Natural killer cell (primary cell): ENCODE measurements around the gene ATP6V1E1. TPM values are rescaled to one million over a fixed set of nuclear protein-coding genes. Genes with fewer than 3 reads are reported as not detected.
A peak's percentile ranks its signal among the peaks of the same experiment; 100 is the strongest.
"Not testable (repeated sequence)": the region's sequence is repeated elsewhere in the genome, so short reads cannot be mapped to it uniquely, and the experiment has no call there.

Source experiments
- ATAC-seq, 3 donors: fragments of 150-1000 bp in 2 of 3; fragments of 200-7000 bp in 1 of 3; cut with Tn5 transposase; 1 replicate in 1 of 3; 2 replicates in 2 of 3; pipeline ENCODE4 v1.10.0; 2021; ENCODE audit warnings: mild to moderate bottlenecking in 2 of 3, moderate library complexity in 2 of 3
- DNase-seq, 2 donors: peaks; one replicate each; pipeline versions ENCODE4 v3.0.0 to v3.0.0-alpha.2; 2013 to 2021; ENCODE audit warnings: mixed read lengths in 1 of 2
- H3K27ac ChIP-seq: one replicate; pipeline ENCODE4 v1.5.1; 2013; ENCODE audit warnings: mild to moderate bottlenecking, low read length
- H3K27me3 ChIP-seq: one replicate; pipeline ENCODE4 v1.6.1; 2013; ENCODE audit warnings: low read length; ENCODE audit not compliant: control insufficient read depth, insufficient read depth
- H3K36me3 ChIP-seq: one replicate; pipeline ENCODE4 v1.6.1; 2013; ENCODE audit warnings: low read length; ENCODE audit not compliant: control insufficient read depth, insufficient read depth
- H3K4me1 ChIP-seq: one replicate; pipeline ENCODE4 v1.6.1; 2013; ENCODE audit warnings: low read length; ENCODE audit not compliant: control insufficient read depth, insufficient read depth
- H3K4me3 ChIP-seq: one replicate; pipeline ENCODE4 v1.5.1; 2013; ENCODE audit warnings: low read length
- H3K9me3 ChIP-seq: one replicate; pipeline ENCODE4 v1.6.1; 2013; ENCODE audit warnings: low read length; ENCODE audit not compliant: control insufficient read depth, insufficient read depth
- H3K27ac Mint-ChIP-seq, 2 donors: one replicate each; pipeline ENCODE4 v1.8.0; 2022; ENCODE audit warnings: mild to moderate bottlenecking in 2 of 2, mixed read lengths in 2 of 2, moderate library complexity in 1 of 2
- H3K27me3 Mint-ChIP-seq, 2 donors: one replicate each; pipeline ENCODE4 v1.8.0; 2022; ENCODE audit warnings: low read depth in 2 of 2, mixed read lengths in 2 of 2
- H3K36me3 Mint-ChIP-seq: one replicate; pipeline ENCODE4 v1.8.0; 2022; ENCODE audit warnings: mixed read lengths
- H3K4me1 Mint-ChIP-seq, 2 donors: one replicate each; pipeline ENCODE4 v1.8.0; 2022; ENCODE audit warnings: mixed read lengths in 2 of 2
- H3K4me3 Mint-ChIP-seq: one replicate; pipeline ENCODE4 v1.8.0; 2022; ENCODE audit warnings: mild to moderate bottlenecking, moderate library complexity, mixed read lengths
- H3K9me3 Mint-ChIP-seq, 2 donors: one replicate each; pipeline ENCODE4 v1.8.0; 2022; ENCODE audit warnings: mixed read lengths in 2 of 2
- CTCF ChIP-seq: fragments of 200-600 bp; IDR thresholded peaks from one replicate; pipeline ENCODE4 v1.8.0; 2022; ENCODE audit warnings: antibody characterized with exemption
- whole genome bisulfite sequencing: methylation state at CpG from one replicate; pipeline ENCODE4 v1.1.7; 2013; ENCODE audit warnings: missing lambda C conversion rate; ENCODE audit not compliant: insufficient coverage; 5-methylcytosine and 5-hydroxymethylcytosine counted together
- intact Hi-C: fragments of 100-400 bp; cut with micrococcal nuclease; formaldehyde crosslinking; loops from one replicate; pipeline ENCODE4 v1.14.2; 2022
- total RNA-seq, 4 donors: library from RNA; stranded (reverse); fragments of 120-200 nt in 1 of 4; gene quantifications; one replicate each; pipeline versions ENCODE4 v1.2.3 to v1.2.4, GENCODE V29; 2013 to 2022

Gene ATP6V1E1
- total RNA-seq, 3 donors from 2014 or later (not counting 1 experiment from before 2014, with no cell fraction given), result 75.8 to 79.8 (median 76.4) TPM

- TF ChIP-seq CTCF, result no peak
Measured at GRCh38 chr22:17647991-17648390, 19.4 kb upstream of the ATP6V1E1 start.

GRCh38 chr22:17647452-17647851 is 18.9 kb upstream of the ATP6V1E1 start:
- H3K27ac Mint-ChIP-seq, result no peak overlapping the region
- WGBS, result 83% methylated on average over 3 of the region's 5 CpGs
- intact Hi-C loops, result no loop called here

More at GRCh38 chr22:17647991-17648390, 19.4 kb upstream of the ATP6V1E1 start:
- H3K4me3 Mint-ChIP-seq, result no peak overlapping the region
- Histone ChIP-seq H3K27me3 (no peaks in the 10 kb centered on the region), H3K4me3 (no peak overlapping the region), H3K27ac (no peak overlapping the region), H3K36me3 (no peaks in the 10 kb centered on the region), H3K4me1 (no peaks in the 10 kb centered on the region), H3K9me3 (no peaks in the 10 kb centered on the region)
- intact Hi-C loops, result no loop called here
- H3K9me3 Mint-ChIP-seq, result no peaks in the 10 kb centered on the region
- WGBS, result over 99% methylated on average over 5 of the region's 5 CpGs
- H3K4me1 Mint-ChIP-seq, result peaks cover 0 to 6% of the 10 kb centered on the region in 2 donors
- ATAC-seq, result no peak
- no peak for DNase-seq
- H3K27me3 Mint-ChIP-seq, result no peaks in the 10 kb centered on the region
- H3K27ac Mint-ChIP-seq, result no peak overlapping the region
- no peaks in the 10 kb centered on the region for H3K36me3 Mint-ChIP-seq

GRCh38 chr22:17642357-17642756 is 13.8 kb upstream of the ATP6V1E1 start:
- H3K27ac Mint-ChIP-seq, H3K4me3 ChIP-seq, intact Hi-C loops, H3K9me3 ChIP-seq, H3K27me3 ChIP-seq, H3K27ac ChIP-seq, H3K9me3 Mint-ChIP-seq, ATAC-seq, H3K4me3 Mint-ChIP-seq, H3K27me3 Mint-ChIP-seq, DNase-seq, H3K36me3 Mint-ChIP-seq, H3K36me3 ChIP-seq: not testable (repeated sequence)
- H3K4me1 Mint-ChIP-seq, result peaks cover 25 to 33% of the 10 kb centered on the region in 2 donors
- WGBS, result 73% methylated on average over 2 of the region's 4 CpGs
- peaks cover 18% of the 10 kb centered on the region for H3K4me1 ChIP-seq

More at GRCh38 chr22:17647452-17647851, 18.9 kb upstream of the ATP6V1E1 start:
- Mint-ChIP-seq H3K4me3 (no peak overlapping the region), H3K9me3 (no peaks in the 10 kb centered on the region), H3K4me1 (peaks cover 0 to 10% of the 10 kb centered on the region in 2 donors), H3K27me3 (no peaks in the 10 kb centered on the region), H3K36me3 (no peaks in the 10 kb centered on the region)
- no peaks in the 10 kb centered on the region for H3K27me3 ChIP-seq
- H3K36me3 ChIP-seq, result no peaks in the 10 kb centered on the region
- no peak for ATAC-seq
- DNase-seq, result no peak
- no peaks in the 10 kb centered on the region for H3K4me1 ChIP-seq
- no peak overlapping the region for H3K27ac ChIP-seq
- H3K4me3 ChIP-seq, result no peak overlapping the region
- no peaks in the 10 kb centered on the region for H3K9me3 ChIP-seq
- no peak for TF ChIP-seq CTCF

GRCh38 chr22:17641269-17641668 is 12.7 kb upstream of the ATP6V1E1 start:
- H3K4me3 ChIP-seq, result no peak overlapping the region
- ATAC-seq, result no peak
- Mint-ChIP-seq H3K4me3 (no peak overlapping the region), H3K27me3 (no peaks in the 10 kb centered on the region), H3K4me1 (peaks cover 25 to 30% of the 10 kb centered on the region in 2 donors), H3K36me3 (no peaks in the 10 kb centered on the region), H3K9me3 (no peaks in the 10 kb centered on the region), H3K27ac (peak overlapping the region in 1 of 2 donors; percentile 54)
- no peak for DNase-seq
- intact Hi-C loops, result no loop called here
- no peak overlapping the region for H3K27ac ChIP-seq
- H3K4me1 ChIP-seq, result peaks cover 18% of the 10 kb centered on the region
- TF ChIP-seq CTCF, result no peak
- H3K36me3 ChIP-seq, result no peaks in the 10 kb centered on the region
- no peaks in the 10 kb centered on the region for H3K9me3 ChIP-seq
- WGBS, result 67% methylated on average over 3 of the region's 3 CpGs
- no peaks in the 10 kb centered on the region for H3K27me3 ChIP-seq
